Fibroblast of lung (primary cell): ENCODE results near the gene SIN3B. TPM values are rescaled to one million over a fixed set of nuclear protein-coding genes. Genes with fewer than 3 reads are reported as not detected.

Source experiments
- DNase-seq, 2 donors: peaks; one replicate each; pipeline versions ENCODE4 v3.0.0 to v3.0.0-alpha.2; 2010; ENCODE audit warnings: low read depth in 2 of 2
- H2AFZ ChIP-seq: 2 replicates; pipeline ENCODE4 v1.5.1; 2012; ENCODE audit warnings: low read length, control low read depth, inconsistent platforms
- H3K27ac ChIP-seq: 2 replicates; pipeline ENCODE4 v1.5.1; 2011; ENCODE audit warnings: low read length, control low read depth; ENCODE audit not compliant: insufficient read depth
- H3K27me3 ChIP-seq: 2 replicates; pipeline ENCODE4 v1.5.1; 2011; ENCODE audit warnings: mild to moderate bottlenecking, low read length; ENCODE audit not compliant: control insufficient read depth, insufficient read depth
- H3K36me3 ChIP-seq: 2 replicates; pipeline ENCODE4 v1.5.1; 2011; ENCODE audit warnings: low read length; ENCODE audit not compliant: control insufficient read depth, insufficient read depth
- H3K4me1 ChIP-seq: 2 replicates; pipeline ENCODE4 v1.5.1; 2011; ENCODE audit warnings: low read length; ENCODE audit not compliant: control insufficient read depth, insufficient read depth; ENCODE audit errors: extremely low read depth
- H3K4me2 ChIP-seq: 2 replicates; pipeline ENCODE4 v1.5.1; 2011; ENCODE audit warnings: low read length, control low read depth; ENCODE audit not compliant: insufficient read depth; ENCODE audit errors: extremely low read depth
- H3K4me3 ChIP-seq, 4 experiments: fragments of 200-600 bp in 1 of 4; sonication (generic) in 1 of 4; replicated peaks in 1 of 4; 2 replicates each; pipeline ENCODE4 v1.5.1; 2011 to 2016; ENCODE audit warnings: low read length in 4 of 4, low read depth in 3 of 4, mild to moderate bottlenecking in 3 of 4, control low read depth in 2 of 4, inconsistent platforms in 1 of 4, mixed read lengths in 1 of 4; ENCODE audit not compliant: insufficient read depth in 1 of 4; ENCODE audit errors: control extremely low read depth in 1 of 4
- H3K79me2 ChIP-seq: 2 replicates; pipeline ENCODE4 v1.5.1; 2012; ENCODE audit warnings: mild to moderate bottlenecking, low read length, inconsistent platforms; ENCODE audit not compliant: control insufficient read depth, insufficient read depth
- H3K9ac ChIP-seq: 2 replicates; pipeline ENCODE4 v1.5.1; 2011; ENCODE audit warnings: mild to moderate bottlenecking, low read length, control low read depth; ENCODE audit not compliant: insufficient read depth
- H3K9me3 ChIP-seq: 2 replicates; pipeline ENCODE4 v1.5.1; 2012; ENCODE audit warnings: low read depth, low read length; ENCODE audit not compliant: control insufficient read depth, insufficient read depth
- H4K20me1 ChIP-seq: 2 replicates; pipeline ENCODE4 v1.5.1; 2011; ENCODE audit warnings: low read length; ENCODE audit not compliant: control insufficient read depth, insufficient read depth; ENCODE audit errors: extremely low read depth
- CTCF ChIP-seq, 2 donors: IDR thresholded peaks in 1 of 2; conservative IDR thresholded peaks in 1 of 2; 1 replicate in 1 of 2; 2 replicates in 1 of 2; pipeline ENCODE4 v1.5.1; 2011 to 2012; ENCODE audit warnings: low read length in 2 of 2, control low read depth in 1 of 2, inconsistent platforms in 1 of 2, low read depth in 1 of 2, mild to moderate bottlenecking in 1 of 2
- EZH2 ChIP-seq: IDR thresholded peaks from 2 replicates; pipeline ENCODE4 v1.5.1; 2012; ENCODE audit warnings: low read length, control low read depth, mild to moderate bottlenecking; ENCODE audit errors: missing control alignments
- polyA plus RNA-seq, 2 donors: library from polyadenylated mRNA; depleted of rRNA in 1 of 2; stranded (reverse) in 1 of 2; unstranded in 1 of 2; fragments of >200 nt; gene quantifications; 2 replicates each; pipeline ENCODE4 v1.2.1, GENCODE V29; 2011 to 2012; ENCODE audit warnings: missing spikeins in 1 of 2
- total RNA-seq: library from RNA; depleted of rRNA; stranded (reverse); fragments of >200 nt; gene quantifications from 2 replicates; pipeline ENCODE4 v1.2.1, GENCODE V29; 2014

SIN3B gene
- total and polyA plus RNA-seq, 2 donors (not counting 1 experiment from before 2014, with no cell fraction given), result 14.9 to 32.9 TPM

GRCh38 chr19:16915135-16915534 lies 85.9 kb downstream of the SIN3B start:
- Histone ChIP-seq H3K27me3 (no peaks in the 10 kb centered on the region), H3K4me1 (no peaks in the 10 kb centered on the region), H3K9ac (no peak overlapping the region), H3K36me3 (no peaks in the 10 kb centered on the region), H3K4me2 (no peak overlapping the region), H3K27ac (no peak overlapping the region), H3K79me2 (no peaks in the 10 kb centered on the region), H4K20me1 (no peaks in the 10 kb centered on the region), H2AFZ (no peak overlapping the region), H3K9me3 (no peaks in the 10 kb centered on the region), H3K4me3 (no peak overlapping the region)
- TF ChIP-seq CTCF (conservative IDR thresholded peaks at IDR 0.05 in 1 of 2, IDR thresholded peaks at IDR 0.05 in 1 of 2; ENCODE audit: low read depth in 1 of 2, low read length in 2 of 2) (no peak), EZH2 (no peak)
- DNase-seq, result no peak

- no peaks in the 10 kb centered on the region for H3K36me3 ChIP-seq
- DNase-seq, result no peak
- no peak overlapping the region for H3K27ac ChIP-seq
- no peak overlapping the region for H2AFZ ChIP-seq
- no peak overlapping the region for H3K4me2 ChIP-seq
- H3K27me3 ChIP-seq, result no peaks in the 10 kb centered on the region
- TF ChIP-seq CTCF (conservative IDR thresholded peaks at IDR 0.05 in 1 of 2, IDR thresholded peaks at IDR 0.05 in 1 of 2; ENCODE audit: low read depth in 1 of 2, low read length in 2 of 2), result no peak
- TF ChIP-seq EZH2, result no peak
- no peaks in the 10 kb centered on the region for H3K9me3 ChIP-seq
- no peaks in the 10 kb centered on the region for H3K4me1 ChIP-seq
- no peaks in the 10 kb centered on the region for H4K20me1 ChIP-seq
- H3K79me2 ChIP-seq, result no peaks in the 10 kb centered on the region
- H3K4me3 ChIP-seq, result no peak overlapping the region
- no peak overlapping the region for H3K9ac ChIP-seq
Measured at GRCh38 chr19:16915734-16916133, 86.5 kb downstream of the SIN3B start.

GRCh38 chr19:16917401-16917800 lies 88.2 kb downstream of the SIN3B start:
- no peaks in the 10 kb centered on the region for H3K27me3 ChIP-seq
- H3K36me3 ChIP-seq, result no peaks in the 10 kb centered on the region
- H4K20me1 ChIP-seq, result no peaks in the 10 kb centered on the region
- no peak overlapping the region for H2AFZ ChIP-seq
- no peak overlapping the region for H3K27ac ChIP-seq
- H3K9ac ChIP-seq, result no peak overlapping the region
- H3K4me1 ChIP-seq, result no peaks in the 10 kb centered on the region
- DNase-seq, result no peak
- no peak overlapping the region for H3K4me2 ChIP-seq
- no peaks in the 10 kb centered on the region for H3K79me2 ChIP-seq
- no peaks in the 10 kb centered on the region for H3K9me3 ChIP-seq
- H3K4me3 ChIP-seq, result no peak overlapping the region
- TF ChIP-seq CTCF (conservative IDR thresholded peaks at IDR 0.05 in 1 of 2, IDR thresholded peaks at IDR 0.05 in 1 of 2; ENCODE audit: low read depth in 1 of 2, low read length in 2 of 2) (no peak), EZH2 (no peak)
